GM12878 (cell line): ENCODE results near the gene BEGAIN. TPM values are rescaled to one million over a fixed set of nuclear protein-coding genes. Genes with fewer than 3 reads are reported as not detected.

Experiments
- ATAC-seq: fragments of 200-7000 bp; cut with Tn5 transposase; 3 replicates; pipeline ENCODE4 v1.9.1; 2020; ENCODE audit warnings: mild to moderate bottlenecking, moderate library complexity
- BruUV-seq: library from RNA; stranded (reverse); fragments of 400-500 nt; replicated peaks from 2 replicates; lab custom pipeline; 2021; lab: Mats Ljungman, UMichigan
- CTCF ChIA-PET: fragments of 300-600 bp; sonication (Branson Sonifier 250); formaldehyde crosslinking; extraction: SDS; loops from one replicate; lab custom pipeline; 2021; ENCODE audit warnings: inconsistent platforms; lab: Yijun Ruan, JAX
- POLR2A ChIA-PET: fragments of 350-600 bp; formaldehyde crosslinking; extraction: SDS; loops from one replicate; lab custom pipeline; 2021; ENCODE audit warnings: inconsistent platforms; lab: Charles Lee
- RAD21 ChIA-PET: fragments of 300-600 bp; sonication (Branson Sonifier 250); formaldehyde crosslinking; loops from one replicate; lab custom pipeline; 2023; ENCODE audit warnings: antibody characterized with exemption; ENCODE audit not compliant: unreplicated experiment; lab: Charles Lee
- SMC1A ChIA-PET: fragments of 300-600 bp; sonication (Branson Sonifier 250); formaldehyde crosslinking; loops from one replicate; lab custom pipeline; 2023; ENCODE audit not compliant: unreplicated experiment, uncharacterized antibody; lab: Charles Lee
- DNase-seq: peaks from one replicate; pipeline ENCODE4 v3.0.0-alpha.2; 2011; ENCODE audit warnings: low read depth, low spot score
- FAIRE-seq: peaks from 3 replicates; lab custom pipeline; 2011; peaks lifted over from hg19 to GRCh38; lab: Jason Lieb, UNC
- H2AFZ ChIP-seq: 2 replicates; pipeline ENCODE4 v1.6.0; 2011; ENCODE audit warnings: low read depth, low read length, control low read depth; ENCODE audit not compliant: control insufficient read depth
- H3K27ac ChIP-seq: 2 replicates; pipeline ENCODE4 v1.5.1; 2011; ENCODE audit warnings: control low read depth; ENCODE audit not compliant: control insufficient read depth, insufficient read depth
- H3K27me3 ChIP-seq, 2 experiments: replicated peaks in 1 of 2; 2 replicates each; pipeline versions ENCODE4 v1.6.0 to v1.6.1; 2011; ENCODE audit warnings: low read length in 1 of 2; ENCODE audit not compliant: control insufficient read depth in 2 of 2, insufficient read depth in 2 of 2
- H3K36me3 ChIP-seq, 2 experiments: 2 replicates each; pipeline ENCODE4 v1.5.1; 2011; ENCODE audit warnings: low read length in 1 of 2; ENCODE audit not compliant: control insufficient read depth in 2 of 2, insufficient read depth in 2 of 2
- H3K4me1 ChIP-seq: 2 replicates; pipeline ENCODE4 v1.6.1; 2011; ENCODE audit warnings: mild to moderate bottlenecking, low read length, moderate library complexity, mixed read lengths; ENCODE audit not compliant: control insufficient read depth, insufficient read depth
- H3K4me2 ChIP-seq: 2 replicates; pipeline ENCODE4 v1.6.0; 2011; ENCODE audit warnings: control low read depth; ENCODE audit not compliant: control insufficient read depth, insufficient read depth
- H3K4me3 ChIP-seq: fragments of 200-600 bp; sonication (generic); 2 replicates; pipeline ENCODE4 v1.5.1; 2016
- H3K79me2 ChIP-seq: 2 replicates; pipeline ENCODE4 v1.6.0; 2011; ENCODE audit warnings: low read length; ENCODE audit not compliant: control insufficient read depth, insufficient read depth
- H3K9ac ChIP-seq: 2 replicates; pipeline ENCODE4 v1.8.0; 2011; ENCODE audit warnings: low read length, control low read depth, mixed read lengths; ENCODE audit not compliant: control insufficient read depth, insufficient read depth
- H3K9me3 ChIP-seq: replicated peaks from 3 replicates; pipeline ENCODE4 v1.5.1; 2011; ENCODE audit warnings: mild to moderate bottlenecking, low read length; ENCODE audit not compliant: control insufficient read depth, insufficient read depth
- H4K20me1 ChIP-seq: 2 replicates; pipeline ENCODE4 v1.6.0; 2011; ENCODE audit not compliant: control insufficient read depth, insufficient read depth
- BCL3 ChIP-seq: IDR thresholded peaks from 2 replicates; pipeline ENCODE4 v1.6.1; 2011; ENCODE audit warnings: borderline replicate concordance, low read depth, mild to moderate bottlenecking, moderate library complexity, low read length; ENCODE audit not compliant: insufficient read depth, poor library complexity, severe bottlenecking
- MEF2A ChIP-seq: IDR thresholded peaks from 2 replicates; pipeline ENCODE4 v1.6.1; 2011; ENCODE audit warnings: low read depth, mild to moderate bottlenecking, low read length, moderate library complexity; ENCODE audit not compliant: insufficient read depth
- NFIC ChIP-seq: IDR thresholded peaks from 2 replicates; pipeline ENCODE4 v1.6.1; 2012; ENCODE audit warnings: low read depth, mild to moderate bottlenecking, inconsistent platforms, low read length, moderate library complexity
- POLR2A ChIP-seq: IDR thresholded peaks from 2 replicates; pipeline ENCODE4 v1.6.1; 2011; ENCODE audit warnings: low read depth, mild to moderate bottlenecking, low read length
- SRF ChIP-seq, 2 experiments: IDR thresholded peaks; 2 replicates each; pipeline ENCODE4 v1.6.1; 2011; ENCODE audit warnings: low read depth in 2 of 2, low read length in 2 of 2, mild to moderate bottlenecking in 1 of 2, moderate library complexity in 1 of 2
- YBX1 ChIP-seq: fragments of 450-650 bp; IDR thresholded peaks from 2 replicates; pipeline ENCODE4 v1.6.1; 2016; ENCODE audit warnings: antibody characterized with exemption
- WGBS: methylation state at CpG from one replicate; pipeline ENCODE4 v1.1.6; 2016; ENCODE audit warnings: low lambda C conversion rate; ENCODE audit not compliant: insufficient replicate concordance, insufficient coverage; ENCODE audit errors: missing lambda C conversion rate; 5-methylcytosine and 5-hydroxymethylcytosine counted together
- in situ Hi-C: fragments of 300-500 bp; cut with MboI; formaldehyde crosslinking; loops from 9 replicates; pipeline ENCODE4 v1.14.3; 2018; ENCODE audit warnings: mixed read lengths
- intact Hi-C: fragments of 100-400 bp; cut with micrococcal nuclease; formaldehyde crosslinking; loops from one replicate; pipeline ENCODE4 v1.14.2; 2022; ENCODE audit not compliant: unreplicated experiment
- polyA plus RNA-seq, 11 experiments: library from polyadenylated mRNA; depleted of rRNA in 4 of 11; unstranded in 6 of 11; stranded (reverse) in 5 of 11; fragments of >200 nt; fragmentation: Nextera tagmentation in 4 of 11; fragmentation: Illumina TruSeq in 1 of 11; extraction: Ambion mirVana in 4 of 11; extraction: Trizol in 1 of 11; gene quantifications; 1 replicate in 1 of 11; 2 replicates in 10 of 11; pipeline versions ENCODE4 v1.2.1 to v1.2.3, GENCODE V29; 2011 to 2016; ENCODE audit warnings: inconsistent platforms in 2 of 11, missing spikeins in 2 of 11, low read depth in 1 of 11
- total RNA-seq, 4 experiments: library from RNA; depleted of rRNA in 3 of 4; stranded (reverse); fragments of >200 nt in 3 of 4; fragmentation: Illumina TruSeq in 1 of 4; extraction: Trizol in 1 of 4; gene quantifications; 2 replicates each; pipeline versions ENCODE4 v1.2.1 to v1.2.3, GENCODE V29; 2013 to 2021

The BEGAIN gene
- total and polyA plus RNA-seq, 10 of the 15 experiments (the other 5 are each of a cell fraction or from before 2014, with no cell fraction given), result 0.01 to 0.31 (median 0.06) TPM; not detected in 5

GRCh38 chr14:100553471-100553870 is 33.7 kb downstream of the BEGAIN start:
- WGBS, result 50% methylated on average over 5 of the region's 5 CpGs
- POLR2A ChIA-PET, result no interaction called here
- Histone ChIP-seq H3K4me3 (no peak overlapping the region), H4K20me1 (no peaks in the 10 kb centered on the region), H2AFZ (no peak overlapping the region), H3K4me2 (no peak overlapping the region), H3K4me1 (no peaks in the 10 kb centered on the region)
- BruUV-seq, result no TSS peak
- ATAC-seq, result no peak
- TF ChIP-seq MEF2A, result no peak
- TF ChIP-seq SRF (IDR thresholded peaks at IDR 0.05; ENCODE audit: low read depth in 2 of 2, low read length in 2 of 2), result no peak
- TF ChIP-seq NFIC, result no peak
- no peak for TF ChIP-seq POLR2A
- TF ChIP-seq BCL3, result no peak
- TF ChIP-seq YBX1, result no peak
- TF ChIP-seq, all 136 proteins: peak for 0
- intact Hi-C loops, result no loop called here
- Histone ChIP-seq H3K36me3 (no peaks in the 10 kb centered on the region), H3K27ac (no peak overlapping the region), H3K9me3 (no peaks in the 10 kb centered on the region), H3K9ac (no peak overlapping the region), H3K27me3 (no peaks in the 10 kb centered on the region), H3K79me2 (no peaks in the 10 kb centered on the region)
- FAIRE-seq, result no peak
- SMC1A ChIA-PET, result no interaction called here
- RAD21 ChIA-PET, result no interaction called here
- DNase-seq, result no peak
- CTCF ChIA-PET, result interaction anchor here (1.2 kb wide), 1 partner anchor 92 kb away, joined by 3 read pairs; no protein-coding TSS in a partner anchor
- in situ Hi-C loops, result no loop called here
